ENCODE measurements around the gene SPAG16.

GRCh38 chr2:213420828-213421385 is 136.6 kb downstream of the SPAG16 start:
- TF ChIP-seq CTCF (conservative IDR thresholded peaks at IDR 0.05) (no peak), EZH2 (IDR thresholded peaks at IDR 0.05; ENCODE audit: low read depth) (no peak)

Data from PC-9 (cell line).